ENCODE results near the gene XIRP2.

The XIRP2 gene

DNA sequence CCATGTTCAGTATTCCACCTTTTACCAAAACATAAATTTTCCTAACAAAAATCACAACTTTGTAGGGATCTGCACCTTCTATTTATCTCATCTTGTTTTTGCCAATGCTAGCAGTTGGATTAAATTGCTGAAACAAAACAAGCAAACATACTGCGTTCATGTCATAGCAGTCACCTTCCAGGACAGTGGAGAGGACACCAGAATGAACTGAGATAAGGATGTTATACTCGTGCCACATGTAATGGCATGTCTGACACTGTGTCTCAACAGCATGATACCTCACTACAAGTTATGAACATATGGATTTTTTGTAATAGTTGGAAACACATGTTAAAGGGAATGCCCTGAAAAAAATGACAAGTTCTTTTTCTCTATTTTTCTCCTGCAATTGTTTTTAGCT, 245.3 kb downstream of the XIRP2 start:
- Histone ChIP-seq H3K27ac (no peak overlapping the region), H3K9me3 (no peaks in the 10 kb centered on the region), H3K4me3 (ENCODE audit: low read depth in 1 of 2, low read length in 1 of 2) (no peak overlapping the region), H3K36me3 (no peaks in the 10 kb centered on the region), H3K27me3 (no peaks in the 10 kb centered on the region), H3K4me1 (ENCODE audit: control insufficient read depth in 1 of 2, insufficient read depth in 1 of 2, low read depth in 1 of 2, low read length in 1 of 2) (no peaks in the 10 kb centered on the region)
- TF ChIP-seq, protein P1, sequence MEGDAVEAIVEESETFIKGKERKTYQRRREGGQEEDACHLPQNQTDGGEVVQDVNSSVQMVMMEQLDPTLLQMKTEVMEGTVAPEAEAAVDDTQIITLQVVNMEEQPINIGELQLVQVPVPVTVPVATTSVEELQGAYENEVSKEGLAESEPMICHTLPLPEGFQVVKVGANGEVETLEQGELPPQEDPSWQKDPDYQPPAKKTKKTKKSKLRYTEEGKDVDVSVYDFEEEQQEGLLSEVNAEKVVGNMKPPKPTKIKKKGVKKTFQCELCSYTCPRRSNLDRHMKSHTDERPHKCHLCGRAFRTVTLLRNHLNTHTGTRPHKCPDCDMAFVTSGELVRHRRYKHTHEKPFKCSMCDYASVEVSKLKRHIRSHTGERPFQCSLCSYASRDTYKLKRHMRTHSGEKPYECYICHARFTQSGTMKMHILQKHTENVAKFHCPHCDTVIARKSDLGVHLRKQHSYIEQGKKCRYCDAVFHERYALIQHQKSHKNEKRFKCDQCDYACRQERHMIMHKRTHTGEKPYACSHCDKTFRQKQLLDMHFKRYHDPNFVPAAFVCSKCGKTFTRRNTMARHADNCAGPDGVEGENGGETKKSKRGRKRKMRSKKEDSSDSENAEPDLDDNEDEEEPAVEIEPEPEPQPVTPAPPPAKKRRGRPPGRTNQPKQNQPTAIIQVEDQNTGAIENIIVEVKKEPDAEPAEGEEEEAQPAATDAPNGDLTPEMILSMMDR (IDR thresholded peaks at IDR 0.05): no peak

DNA sequence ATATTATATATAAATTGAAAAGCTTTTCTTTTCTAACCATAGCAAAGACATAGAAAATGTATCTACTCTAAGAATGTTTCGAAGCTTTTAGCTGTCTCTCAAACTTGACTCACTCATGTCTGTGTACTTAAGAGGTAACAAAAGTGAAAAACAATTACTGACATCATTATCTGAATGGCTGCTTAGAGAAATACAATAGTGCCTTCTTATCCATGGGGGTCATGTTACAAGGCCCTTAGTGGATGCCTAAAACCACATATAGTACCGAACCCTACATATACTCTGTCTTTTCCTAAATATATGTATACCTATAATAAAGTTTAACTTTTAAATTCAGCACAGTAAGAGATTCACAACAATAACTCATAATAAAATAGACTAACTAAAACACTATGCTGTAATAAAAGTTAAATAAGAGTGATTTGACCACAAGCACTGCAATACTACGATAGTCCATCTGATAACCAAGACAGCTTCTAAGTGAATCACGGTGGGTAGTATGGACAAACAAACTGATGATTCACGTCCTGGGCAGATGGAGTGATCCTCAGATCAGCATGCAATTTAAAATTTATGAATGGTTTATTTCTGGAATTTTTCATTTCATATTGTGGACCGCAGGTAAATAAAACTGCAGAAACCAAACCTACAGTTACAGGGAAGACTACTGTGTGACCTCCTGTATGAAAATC, 246.2 kb downstream of the XIRP2 start:
- Histone ChIP-seq H3K4me3 (ENCODE audit: low read depth in 1 of 2, low read length in 1 of 2) (no peak overlapping the region), H3K4me1 (ENCODE audit: control insufficient read depth in 1 of 2, insufficient read depth in 1 of 2, low read depth in 1 of 2, low read length in 1 of 2) (no peaks in the 10 kb centered on the region), H3K9me3 (no peaks in the 10 kb centered on the region), H3K36me3 (no peaks in the 10 kb centered on the region), H3K27ac (no peak overlapping the region), H3K27me3 (no peaks in the 10 kb centered on the region)
- TF ChIP-seq, protein P1 (IDR thresholded peaks at IDR 0.05): no peak

DNA sequence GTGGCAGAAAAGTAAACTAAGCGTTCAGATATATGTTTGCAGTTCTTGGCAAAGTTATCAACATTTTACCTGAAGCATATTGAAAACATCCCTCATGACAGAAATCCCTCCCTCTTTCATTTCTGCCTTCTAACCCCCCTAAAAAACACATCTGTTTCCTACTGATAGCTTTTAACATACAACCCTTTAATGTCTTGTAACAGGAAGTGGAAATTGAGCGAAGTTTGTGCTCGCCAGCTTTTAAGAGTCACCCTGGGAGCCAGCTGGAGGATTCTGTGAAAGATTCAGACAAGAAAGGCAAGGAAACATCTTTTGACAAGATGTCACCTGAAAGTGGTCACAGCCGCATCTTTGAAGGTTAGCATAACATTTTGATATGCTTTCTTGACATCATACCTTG, 247.4 kb downstream of the XIRP2 start:
- H3K27ac ChIP-seq: no peak overlapping the region
- no peaks in the 10 kb centered on the region for H3K4me1 ChIP-seq (ENCODE audit: control insufficient read depth in 1 of 2, insufficient read depth in 1 of 2, low read depth in 1 of 2, low read length in 1 of 2)
- H3K4me3 ChIP-seq (ENCODE audit: low read depth in 1 of 2, low read length in 1 of 2): no peak overlapping the region

DNA sequence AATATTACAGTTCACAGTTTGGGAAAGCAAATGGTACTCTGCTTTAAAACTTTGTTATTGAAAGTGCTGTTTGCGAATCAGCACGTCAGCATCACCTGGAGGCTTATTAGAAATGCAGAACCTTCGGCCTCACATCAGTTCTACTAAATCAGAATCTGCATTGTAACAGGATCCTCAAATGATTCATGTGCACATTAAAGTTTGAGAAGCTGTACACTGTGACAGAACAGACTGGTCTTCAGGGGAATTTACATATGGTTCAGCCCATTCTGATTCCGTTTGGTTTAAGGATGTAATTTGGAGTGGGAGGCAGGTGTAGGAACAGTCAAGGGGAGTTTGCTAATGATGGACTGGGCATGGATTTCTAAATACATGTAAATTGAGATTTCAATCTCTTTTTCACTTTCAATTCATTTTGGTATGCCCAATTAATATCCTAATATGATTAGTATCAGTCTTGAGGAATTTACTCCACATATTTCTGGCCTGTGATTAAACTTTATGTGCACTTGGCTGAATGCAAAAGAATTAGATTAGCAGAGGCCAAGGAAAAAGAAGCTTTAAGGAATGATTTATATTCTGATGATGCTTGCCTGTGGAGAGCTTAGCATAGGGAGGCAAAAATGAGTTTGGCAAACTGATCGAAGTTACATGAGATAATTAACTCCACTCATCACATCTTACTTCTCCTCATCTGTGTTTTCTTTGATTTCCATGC, 248.8 kb downstream of the XIRP2 start:
- TF ChIP-seq, protein P1 (IDR thresholded peaks at IDR 0.05): no peak
- no peaks in the 10 kb centered on the region for H3K27me3 ChIP-seq
- no peak overlapping the region for H3K27ac ChIP-seq
- no peaks in the 10 kb centered on the region for H3K9me3 ChIP-seq
- H3K4me3 ChIP-seq (ENCODE audit: low read depth in 1 of 2, low read length in 1 of 2): no peak overlapping the region
- no peaks in the 10 kb centered on the region for H3K36me3 ChIP-seq
- H3K4me1 ChIP-seq (ENCODE audit: control insufficient read depth in 1 of 2, insufficient read depth in 1 of 2, low read depth in 1 of 2, low read length in 1 of 2): no peaks in the 10 kb centered on the region

More for the DNA sequence above, 247.4 kb downstream of the XIRP2 start:
- TF ChIP-seq, protein P1 (IDR thresholded peaks at IDR 0.05): no peak
- Histone ChIP-seq H3K27me3 (no peaks in the 10 kb centered on the region), H3K36me3 (no peaks in the 10 kb centered on the region), H3K9me3 (no peaks in the 10 kb centered on the region)

DNA sequence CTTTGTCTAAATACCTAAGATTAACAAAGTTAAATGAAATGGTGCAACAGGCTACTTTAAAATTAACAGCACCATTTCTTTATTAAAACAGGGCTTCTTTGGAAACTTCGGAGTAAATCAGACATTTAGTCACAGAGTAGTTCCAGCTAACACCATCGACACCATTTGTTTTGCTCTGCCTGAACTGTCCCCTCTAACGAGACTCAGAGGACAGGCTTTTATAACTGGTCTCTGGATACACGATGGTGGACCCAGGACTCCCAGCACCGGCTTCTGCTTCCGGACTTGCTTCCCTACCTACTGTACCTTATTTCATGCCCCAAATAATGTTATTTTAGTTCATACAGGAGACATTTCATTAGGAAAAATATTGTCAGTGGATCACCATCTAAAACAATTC, 252.1 kb downstream of the XIRP2 start:
- no peaks in the 10 kb centered on the region for H3K4me1 ChIP-seq (ENCODE audit: control insufficient read depth in 1 of 2, insufficient read depth in 1 of 2, low read depth in 1 of 2, low read length in 1 of 2)
- no peak overlapping the region for H3K27ac ChIP-seq
- no peaks in the 10 kb centered on the region for H3K9me3 ChIP-seq
- H3K27me3 ChIP-seq: no peaks in the 10 kb centered on the region
- TF ChIP-seq, protein P1 (IDR thresholded peaks at IDR 0.05): no peak
- H3K4me3 ChIP-seq (ENCODE audit: low read depth in 1 of 2, low read length in 1 of 2): no peak overlapping the region
- H3K36me3 ChIP-seq: no peaks in the 10 kb centered on the region

Measured in neutrophil (primary cell).